ENCODE results near the gene STX8.
"Not testable (repeated sequence)": the region's sequence is repeated elsewhere in the genome, so short reads cannot be mapped to it uniquely, and the experiment has no call there.

DNA sequence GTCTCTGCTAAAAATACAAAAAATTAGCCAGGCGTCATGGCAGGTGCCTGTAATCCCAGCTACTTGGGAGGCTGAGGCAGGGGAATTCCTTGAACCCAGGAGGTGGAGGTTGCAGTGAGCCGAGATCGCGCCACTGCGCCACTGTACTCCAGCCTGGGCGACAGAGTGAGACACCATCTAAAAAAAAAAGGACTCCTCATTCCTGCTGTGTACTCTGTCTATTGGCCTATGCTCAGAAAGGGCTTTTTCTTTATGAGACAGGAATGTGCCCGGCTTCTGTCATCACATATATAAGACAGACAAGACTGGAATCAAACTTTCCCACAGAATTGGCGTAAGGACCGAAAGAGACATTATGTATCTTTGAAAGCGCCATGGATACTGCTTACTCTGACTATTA, 236.1 kb downstream of the STX8 start:
- not testable (repeated sequence) for TF ChIP-seq POLR2A, POLR2AphosphoS5, SPI1, TAF1 (IDR thresholded peaks at IDR 0.05; ENCODE audit: low read depth, low read length)

Measured in GM12891 (cell line).